Renal cortical epithelial cell (primary cell): Measurements from ENCODE around the gene TMEM60. TPM values are rescaled to one million over a fixed set of nuclear protein-coding genes. Genes with fewer than 3 reads are reported as not detected.
"Not testable (repeated sequence)": the region's sequence is repeated elsewhere in the genome, so short reads cannot be mapped to it uniquely, and the experiment has no call there.

Experiments used
- DNase-seq: peaks from one replicate; pipeline ENCODE4 v3.0.0-alpha.2; 2011; ENCODE audit warnings: low read depth
- total RNA-seq: library from RNA; depleted of rRNA; stranded (reverse); fragments of >200 nt; gene quantifications from 2 replicates; pipeline ENCODE4 v1.2.3, GENCODE V29; 2014

The TMEM60 gene
- total RNA-seq, 1 donor from 2014 or later, result 12.0 TPM

- DNase-seq, result peak; percentile 18
These were observed 13.5 kb upstream of the TMEM60 start for GRCh38 chr7:77811516-77812289.

GRCh38 chr7:77808517-77808916 lies 10.3 kb upstream of the TMEM60 start:
- DNase-seq, result no peak

- DNase-seq, result no peak
These were observed 8.2 kb upstream of the TMEM60 start for GRCh38 chr7:77806425-77806824.

GRCh38 chr7:77802557-77803405 lies 4.5 kb upstream of the TMEM60 start:
- DNase-seq, result no peak

GRCh38 chr7:77800730-77801129 lies 2.5 kb upstream of the TMEM60 start:
- DNase-seq, result peak; percentile 6

- no peak for DNase-seq
These were observed 1.9 kb upstream of the TMEM60 start for GRCh38 chr7:77800158-77800557.

GRCh38 chr7:77799078-77799964 lies 1.1 kb upstream of the TMEM60 start:
- DNase-seq, result peak; percentile 31

GRCh38 chr7:77797734-77798393 lies 370 bp downstream of the TMEM60 start:
- no peak for DNase-seq

- DNase-seq, result peak; percentile 1
These were observed 1.3 kb downstream of the TMEM60 start for GRCh38 chr7:77796960-77797359.

GRCh38 chr7:77796109-77796508 lies 2.1 kb downstream of the TMEM60 start:
- no peak for DNase-seq

- DNase-seq, result no peak
These were observed 4.2 kb downstream of the TMEM60 start for GRCh38 chr7:77794000-77794399.

- DNase-seq, result peak; percentile 3
These were observed 6.3 kb downstream of the TMEM60 start for GRCh38 chr7:77791956-77792355.

GRCh38 chr7:77791336-77791735 lies 6.9 kb downstream of the TMEM60 start:
- DNase-seq, result peak; percentile 18

- no peak for DNase-seq
These were observed 9.8 kb downstream of the TMEM60 start for GRCh38 chr7:77788327-77788902.

- DNase-seq, result no peak
These were observed 11.5 kb downstream of the TMEM60 start for GRCh38 chr7:77786741-77787140.

- DNase-seq, result no peak
These were observed 12.2 kb downstream of the TMEM60 start for GRCh38 chr7:77786018-77786417.

GRCh38 chr7:77784426-77784825 lies 13.8 kb downstream of the TMEM60 start:
- DNase-seq, result not testable (repeated sequence)

GRCh38 chr7:77783545-77783944 lies 14.7 kb downstream of the TMEM60 start:
- no peak for DNase-seq

GRCh38 chr7:77783111-77783510 lies 15.1 kb downstream of the TMEM60 start:
- no peak for DNase-seq

- no peak for DNase-seq
These were observed 15.9 kb downstream of the TMEM60 start for GRCh38 chr7:77782383-77782782.

GRCh38 chr7:77778535-77778934 lies 19.7 kb downstream of the TMEM60 start:
- no peak for DNase-seq
